DMS 273 treated with DMSO at 0.1 percent for 48 hours (cell line): ENCODE results near the gene SPPL3.

Experiments used
- DNase-seq: peaks from one replicate; lab custom pipeline; 2025; lab: John Stamatoyannopoulos, UW

Gene SPPL3

DNA sequence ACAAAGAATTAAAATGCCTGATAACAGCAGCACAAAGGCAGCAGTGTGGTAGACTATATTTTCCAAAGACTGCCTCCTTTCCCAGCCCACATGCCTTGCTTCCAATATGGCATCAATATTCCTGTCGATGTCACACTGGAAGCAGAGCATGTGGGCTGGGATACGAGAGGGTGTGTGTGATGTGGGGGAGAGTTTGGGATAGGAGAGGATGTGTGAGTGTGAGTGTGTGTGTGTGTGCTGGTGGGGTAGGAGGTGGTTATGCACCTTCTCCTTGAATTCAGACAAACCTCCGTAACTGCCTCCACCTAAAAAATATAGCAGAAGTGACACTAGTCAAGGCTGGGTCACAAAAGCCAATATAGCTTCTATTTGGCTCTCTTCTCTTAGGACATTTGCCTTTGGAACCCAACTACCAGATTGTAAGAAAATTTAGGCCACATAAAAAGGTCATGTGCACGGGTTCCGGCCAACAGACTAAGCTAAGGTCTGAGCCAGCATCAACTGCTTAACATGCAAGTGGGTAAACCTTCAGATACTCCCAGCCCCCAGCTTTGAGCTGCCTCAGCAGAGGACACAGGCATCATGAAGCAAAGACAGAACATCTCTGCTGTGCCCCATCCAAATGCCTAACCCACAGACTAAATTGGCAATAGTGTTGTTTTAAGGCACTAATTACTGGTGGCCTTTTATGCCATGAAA is 29.5 kb downstream of the SPPL3 start:
- no peak for DNase-seq

DNA sequence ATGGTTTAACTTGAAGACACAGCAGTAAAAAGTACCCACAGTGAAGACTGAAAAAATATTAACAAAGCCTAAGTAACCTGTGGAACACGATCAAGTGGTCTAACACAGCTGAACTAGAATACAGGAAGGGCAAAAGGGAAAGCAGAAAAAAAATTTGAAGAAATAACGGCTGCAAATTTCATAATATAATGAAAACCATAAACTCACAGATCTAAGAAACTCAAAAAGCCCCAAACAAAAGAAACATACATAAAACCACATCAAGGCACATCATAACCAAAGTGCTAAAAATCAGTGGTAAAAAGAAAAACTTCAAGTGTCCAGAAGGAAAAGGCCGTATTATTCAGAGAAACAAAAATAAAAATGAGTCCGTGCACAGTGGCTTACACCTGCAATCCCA is 30.9 kb downstream of the SPPL3 start:
- no peak for DNase-seq

DNA sequence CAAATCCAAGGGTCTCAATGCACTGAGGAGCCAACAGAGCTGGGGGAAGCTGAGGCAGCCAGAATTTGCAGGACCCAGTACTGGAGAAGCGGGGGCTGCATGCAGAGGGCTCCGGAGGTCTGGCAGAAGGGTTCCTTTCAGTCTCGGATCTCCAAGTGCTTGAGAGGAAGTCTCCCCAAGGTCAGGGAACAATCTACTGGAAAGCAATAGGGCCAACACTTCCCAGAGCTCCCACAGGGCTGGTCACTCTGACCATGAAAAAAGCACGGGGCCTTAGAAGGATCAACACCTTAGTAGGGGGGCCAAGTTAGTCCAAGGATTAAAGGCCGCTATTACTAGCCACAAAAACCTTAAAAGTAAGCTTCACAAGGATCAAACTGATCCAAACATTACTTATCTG is 31.7 kb downstream of the SPPL3 start:
- DNase-seq = no peak

DNA sequence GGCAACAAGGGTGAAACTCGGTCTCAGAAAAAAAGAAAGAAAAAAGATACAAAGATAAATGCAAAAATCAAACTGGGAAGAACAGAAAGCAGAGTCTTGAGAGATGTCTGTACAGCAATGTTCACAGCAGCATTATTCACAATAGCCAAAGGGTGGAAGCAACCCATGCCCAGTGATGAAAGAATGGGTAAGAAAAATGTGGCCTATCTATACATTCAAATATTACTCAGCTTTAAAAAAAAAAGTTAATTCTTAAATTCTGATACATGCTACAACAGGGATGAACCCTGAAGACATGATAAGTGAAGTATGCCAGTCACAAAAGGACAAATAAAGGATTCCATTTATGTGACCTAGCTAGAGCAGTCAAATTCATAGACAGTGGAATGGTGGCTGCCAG is 33.7 kb downstream of the SPPL3 start:
- no peak for DNase-seq

DNA sequence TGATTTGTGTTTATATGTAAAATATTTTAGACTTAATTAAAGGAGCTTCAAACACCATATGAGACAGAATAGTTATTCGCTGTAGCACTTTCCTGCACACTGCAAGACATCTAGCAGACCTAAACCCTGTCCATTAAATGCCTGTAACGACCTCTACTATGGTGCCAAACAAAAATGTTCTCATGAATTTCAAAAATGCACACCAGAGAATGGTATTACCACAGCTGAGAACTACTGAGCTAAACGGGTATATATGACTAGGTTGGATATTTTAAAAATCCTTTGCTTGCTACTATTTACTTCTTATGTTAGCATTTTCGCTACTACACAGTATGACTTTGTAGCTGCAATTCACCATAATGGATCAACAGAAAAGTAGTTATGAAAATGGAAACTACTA is 34.8 kb downstream of the SPPL3 start:
- DNase-seq = no peak

DNA sequence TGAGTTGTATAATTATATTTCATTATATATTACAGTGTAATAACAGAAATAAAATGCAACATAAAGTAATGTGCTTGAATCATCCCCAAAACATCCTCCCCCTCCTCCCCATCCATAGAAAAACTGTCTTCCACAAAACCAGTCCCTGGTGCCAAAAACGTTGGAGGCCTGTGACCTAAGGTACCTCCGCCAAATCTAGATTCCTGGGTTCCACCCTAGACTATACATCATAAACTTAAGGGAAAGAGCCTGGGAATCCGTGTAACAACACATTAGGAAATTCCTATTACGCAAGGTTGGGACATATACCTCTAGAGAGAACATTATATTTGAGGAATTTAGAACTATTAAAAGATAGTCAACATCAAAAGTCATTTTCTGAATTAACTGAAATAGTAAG is 38.0 kb downstream of the SPPL3 start:
- DNase-seq = no peak

DNA sequence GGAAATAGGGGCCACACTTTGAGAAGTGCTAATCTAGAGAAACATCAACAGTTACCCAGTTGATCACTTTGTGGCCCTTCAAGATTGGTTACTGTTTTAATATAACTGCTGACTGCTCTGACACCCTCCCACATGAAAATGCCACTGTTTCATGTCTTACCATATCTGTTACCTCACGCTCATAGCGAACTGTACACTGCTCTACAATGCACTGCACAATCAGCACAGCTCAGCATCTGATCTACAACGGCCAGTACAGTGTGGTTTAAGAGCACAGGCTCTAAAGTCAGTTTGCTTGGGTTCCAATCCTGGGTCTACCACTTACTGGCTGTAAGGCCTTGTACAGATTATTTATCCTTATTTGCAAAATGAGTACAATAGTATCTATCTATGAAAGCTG is 39.1 kb downstream of the SPPL3 start:
- no peak for DNase-seq

DNA sequence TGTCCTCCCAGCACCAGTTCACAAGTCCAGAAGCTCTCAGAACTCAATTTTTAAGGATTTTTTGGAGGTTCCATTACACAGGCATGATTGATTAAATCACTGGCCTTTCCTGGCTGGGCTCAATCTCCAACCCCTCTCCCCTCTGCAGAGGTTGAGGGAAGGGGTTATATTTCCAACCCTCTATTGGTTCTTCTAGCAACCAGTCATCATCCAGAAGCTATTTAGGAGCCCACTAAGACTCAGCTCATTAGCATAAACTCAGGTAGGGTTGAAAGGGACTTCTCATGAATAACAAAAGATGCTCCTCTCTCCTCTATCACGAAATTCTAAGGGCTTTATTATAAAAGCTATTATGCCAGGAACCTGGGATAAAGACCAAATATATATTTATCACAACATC is 41.5 kb downstream of the SPPL3 start:
- DNase-seq = no peak

DNA sequence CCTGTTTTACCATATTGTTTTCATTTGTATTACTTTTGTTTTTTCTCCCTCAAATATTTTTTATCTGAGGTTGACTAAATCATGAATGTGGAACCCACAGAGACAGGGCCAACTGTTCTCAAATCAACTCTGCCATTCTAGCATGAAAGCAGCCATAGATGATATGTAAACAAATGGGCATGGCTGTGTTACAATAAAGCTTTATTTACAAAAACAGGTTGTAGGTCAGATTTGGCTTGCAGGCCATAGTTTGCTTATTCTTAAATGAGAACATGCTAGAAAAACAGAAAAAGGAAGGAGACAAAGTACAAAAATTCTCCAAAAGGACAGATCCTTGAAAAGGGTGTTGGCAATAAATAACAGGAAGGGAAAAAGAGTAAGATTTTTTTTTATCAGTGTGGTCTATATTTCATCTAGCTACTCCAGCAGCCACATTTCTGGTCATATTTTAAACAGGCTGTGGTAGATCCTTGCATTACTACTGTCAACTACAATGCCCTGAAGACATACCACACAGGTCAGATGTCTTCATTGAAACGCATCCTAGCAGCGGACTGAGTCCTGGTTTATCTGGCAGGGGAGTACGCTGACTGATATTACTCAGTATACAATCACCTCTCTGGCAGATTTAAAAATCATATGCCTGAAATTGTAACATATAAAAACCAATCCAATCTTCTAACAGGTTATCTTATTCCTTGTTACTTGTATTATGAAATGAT is 42.9 kb downstream of the SPPL3 start:
- no peak for DNase-seq

DNA sequence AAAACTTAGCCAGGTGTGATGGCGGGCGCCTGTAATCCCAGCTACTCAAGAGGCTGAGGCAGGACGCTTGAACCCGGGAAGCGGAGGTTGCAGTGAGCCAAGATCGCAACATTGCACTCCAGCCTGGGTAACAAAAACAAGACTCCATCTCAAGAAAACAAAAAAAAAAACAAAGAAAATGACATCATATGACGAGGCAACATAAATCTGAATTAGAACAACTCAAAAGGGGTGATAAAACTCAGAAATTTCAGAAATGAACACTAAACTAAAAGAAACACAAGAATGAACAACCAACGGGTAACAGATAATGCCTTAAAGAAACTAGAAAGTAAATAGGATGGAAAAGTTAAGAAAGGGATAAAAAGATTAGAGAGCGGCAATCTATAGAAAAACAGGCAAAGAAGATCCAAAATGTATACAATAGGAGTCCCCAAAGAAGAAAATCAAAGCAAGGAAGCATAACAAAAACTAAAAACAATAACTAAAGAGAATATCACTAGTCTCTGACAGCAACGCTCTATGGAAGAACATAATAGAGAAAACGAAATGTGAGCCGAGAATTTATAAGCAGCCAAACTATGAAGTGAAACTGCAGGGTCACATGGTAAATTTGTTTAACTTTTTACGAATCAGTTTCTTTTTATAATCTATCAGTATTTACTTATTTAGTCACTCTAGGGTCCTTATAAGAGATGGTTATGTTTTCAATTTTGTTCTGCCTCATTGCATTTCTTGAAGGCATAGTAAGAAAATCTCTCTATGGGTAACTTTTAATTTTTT is 45.7 kb downstream of the SPPL3 start:
- DNase-seq = no peak

DNA sequence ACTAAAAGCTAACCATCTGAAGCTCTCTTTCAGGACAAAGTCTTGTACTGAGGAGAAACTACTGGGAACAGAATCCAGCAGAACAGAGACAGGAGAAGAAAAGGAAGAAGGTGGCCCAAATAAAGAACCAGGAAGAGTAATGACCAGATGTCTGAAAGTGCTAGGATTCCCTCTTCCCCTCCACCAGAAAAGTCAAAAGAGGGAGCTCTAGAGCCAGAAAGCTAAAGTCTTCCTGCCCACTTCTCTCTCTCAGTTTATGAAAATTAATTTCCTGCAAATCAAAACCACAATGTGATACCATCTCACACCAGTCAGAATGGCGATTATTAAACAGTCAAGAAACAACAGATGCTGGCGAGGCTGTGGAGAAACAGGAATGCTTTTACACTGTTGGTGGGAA is 47.2 kb downstream of the SPPL3 start:
- DNase-seq = no peak

DNA sequence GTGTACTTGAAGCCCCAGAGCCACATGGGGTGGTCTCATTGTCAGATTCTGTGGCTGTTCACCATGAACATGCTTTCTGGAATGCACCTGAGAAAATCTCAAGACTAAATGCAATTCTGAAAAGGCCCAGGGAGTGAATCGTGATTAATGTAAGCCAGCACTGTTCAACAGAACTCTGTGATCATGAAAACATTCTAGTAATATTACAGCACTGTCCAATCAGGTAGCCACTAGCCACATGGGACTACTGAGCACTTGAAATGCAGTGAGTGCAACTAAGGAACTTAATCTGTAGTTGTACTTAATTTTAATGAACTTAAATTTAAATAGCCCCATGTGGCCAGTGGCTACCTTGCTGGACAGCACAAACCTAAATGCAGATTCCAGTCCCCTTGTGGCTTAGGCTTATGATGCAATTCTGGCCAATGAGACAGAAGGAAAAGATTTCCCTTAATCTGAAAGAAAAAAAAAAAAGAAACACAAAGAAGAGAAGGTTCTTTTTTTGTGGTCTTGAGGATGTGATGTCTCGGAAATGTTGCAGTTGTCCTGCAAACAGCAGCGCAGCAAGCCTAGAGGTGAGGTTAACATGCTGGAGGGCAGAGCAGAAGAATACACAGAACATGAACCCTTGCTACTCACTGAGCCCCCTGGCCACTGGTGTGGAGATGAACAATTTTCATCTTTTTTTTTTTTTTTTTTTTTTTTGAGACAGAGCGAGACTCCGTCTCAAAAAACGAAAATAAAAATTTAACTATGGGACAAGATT is 48.2 kb downstream of the SPPL3 start:
- DNase-seq = no peak

DNA sequence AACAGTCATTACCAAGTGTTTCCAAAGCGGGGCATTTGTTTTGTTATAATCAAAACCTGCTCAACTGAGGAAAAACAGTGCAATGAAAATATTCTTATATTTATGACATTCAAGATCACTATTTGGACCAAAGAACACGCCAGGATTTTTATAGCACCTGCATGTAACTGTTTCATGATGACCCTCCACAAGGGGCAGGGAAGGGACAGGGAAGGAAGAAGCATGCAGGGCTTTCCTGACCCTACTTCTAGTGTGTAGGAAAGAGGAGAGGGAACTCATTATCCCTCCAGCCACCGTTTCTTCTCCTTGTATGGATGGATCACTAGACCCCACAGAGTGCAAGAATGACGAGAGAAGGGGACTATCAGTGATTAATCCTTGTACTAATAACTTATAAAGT is 49.4 kb downstream of the SPPL3 start:
- no peak for DNase-seq

DNA sequence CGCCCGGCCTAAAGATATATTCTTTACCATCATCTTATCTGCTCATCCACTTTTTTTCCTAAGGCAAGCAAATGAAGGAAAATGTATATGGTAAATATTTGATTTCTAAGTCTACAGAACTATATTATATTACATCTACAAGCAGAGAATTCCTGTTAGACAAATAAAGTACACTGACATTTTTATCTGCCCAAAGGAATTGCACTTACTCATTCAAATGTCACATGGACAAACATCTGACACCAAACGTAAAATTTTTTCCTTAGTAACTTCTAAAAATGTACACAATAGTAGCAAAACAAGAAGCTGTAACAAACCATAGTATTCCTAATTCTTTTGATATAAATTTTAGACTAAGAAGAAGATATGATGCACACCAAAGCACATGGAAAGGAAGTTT is 51.0 kb downstream of the SPPL3 start:
- no peak for DNase-seq

DNA sequence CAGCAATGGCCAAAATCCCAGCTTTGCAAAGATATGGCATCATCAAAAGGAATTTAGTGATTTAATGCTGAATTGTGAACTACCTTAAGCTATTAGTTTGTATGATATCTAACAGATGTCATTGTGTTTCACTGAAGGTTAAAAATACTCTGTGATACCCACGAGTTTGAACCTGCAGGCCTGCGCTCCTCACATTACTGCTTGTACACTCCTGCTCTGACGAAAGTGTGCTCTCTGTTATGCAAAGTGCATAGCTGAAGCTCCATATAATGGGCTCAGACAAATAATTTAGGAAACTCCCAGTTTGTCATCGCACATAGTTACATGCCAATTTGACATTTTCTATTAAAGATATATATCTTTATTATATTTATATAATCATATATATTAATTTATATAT is 52.2 kb downstream of the SPPL3 start:
- no peak for DNase-seq

DNA sequence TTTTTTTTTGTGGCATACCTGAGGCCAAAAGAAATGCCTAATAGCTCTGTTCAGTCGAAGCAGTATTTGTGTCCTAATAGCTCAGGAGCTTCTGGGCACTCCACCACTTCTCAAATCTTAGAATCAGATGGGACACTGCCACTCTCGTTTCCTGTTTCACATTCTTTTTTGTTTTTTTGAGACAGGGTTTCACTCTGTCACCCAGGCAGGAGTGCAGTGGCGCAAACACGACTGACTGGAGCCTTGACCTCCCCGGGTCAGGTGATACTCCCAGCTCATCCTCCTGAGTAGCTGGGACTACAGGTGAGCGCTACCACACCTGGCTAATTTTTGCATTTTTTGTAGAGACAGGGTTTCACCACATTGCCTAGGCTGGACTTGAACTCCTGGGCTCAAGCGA is 52.7 kb downstream of the SPPL3 start:
- no peak for DNase-seq

DNA sequence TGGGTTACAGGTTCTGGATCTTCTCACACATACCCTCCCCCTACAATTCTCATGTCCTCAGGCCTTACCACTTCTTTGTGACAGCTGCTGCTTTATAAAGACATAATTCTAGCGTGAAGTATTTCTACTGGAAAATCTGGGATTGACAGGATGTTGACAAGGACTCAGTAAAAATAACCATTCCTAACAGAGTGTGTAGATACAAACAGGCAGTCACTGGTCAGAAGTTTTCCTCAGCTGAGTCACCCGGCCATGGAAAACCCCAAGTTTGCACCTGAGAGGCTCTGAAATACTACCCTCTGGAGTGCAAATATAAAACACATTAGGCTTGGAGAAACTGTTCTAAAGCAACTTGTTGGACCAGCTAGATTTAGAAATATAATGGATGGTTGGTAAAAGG is 54.4 kb downstream of the SPPL3 start:
- no peak for DNase-seq

DNA sequence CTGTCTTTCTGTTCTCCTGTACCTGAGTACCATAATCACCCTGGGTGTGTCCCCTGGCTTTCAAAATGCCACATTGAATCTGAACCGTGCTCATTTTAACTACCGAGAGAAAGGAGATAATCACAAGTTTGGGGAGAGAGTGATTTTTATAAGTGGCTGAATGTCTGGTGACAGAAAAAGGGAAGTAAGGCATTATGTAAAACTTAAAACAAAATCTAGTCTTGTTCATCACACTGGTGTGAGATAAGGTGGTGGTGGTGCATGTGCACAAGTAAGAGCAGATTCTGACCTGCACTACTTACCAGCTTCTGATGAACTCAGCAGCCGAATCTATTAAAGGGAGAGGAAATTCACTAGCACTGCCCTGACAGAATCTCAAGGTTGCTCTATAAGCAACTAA is 56.3 kb downstream of the SPPL3 start:
- DNase-seq = no peak

DNA sequence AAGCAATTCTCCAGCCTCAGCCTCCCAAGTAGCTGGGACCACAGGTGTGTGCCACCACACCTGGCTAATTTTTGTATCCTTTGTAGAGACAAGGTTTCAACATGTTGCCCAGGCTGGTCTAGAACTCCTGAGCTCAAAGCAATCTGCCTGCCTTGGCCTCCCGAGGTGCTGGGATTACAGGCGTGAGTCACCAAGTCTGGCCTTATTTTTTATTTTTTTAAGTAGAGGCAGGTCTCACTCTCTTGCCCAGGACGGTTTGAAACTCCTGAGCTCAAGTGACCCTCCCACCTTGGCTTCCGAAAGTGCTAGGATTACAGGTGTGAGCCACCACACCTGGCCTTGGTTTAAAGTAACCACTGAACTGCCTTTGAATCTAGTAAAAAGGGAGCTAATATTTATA is 56.8 kb downstream of the SPPL3 start:
- no peak for DNase-seq

DNA sequence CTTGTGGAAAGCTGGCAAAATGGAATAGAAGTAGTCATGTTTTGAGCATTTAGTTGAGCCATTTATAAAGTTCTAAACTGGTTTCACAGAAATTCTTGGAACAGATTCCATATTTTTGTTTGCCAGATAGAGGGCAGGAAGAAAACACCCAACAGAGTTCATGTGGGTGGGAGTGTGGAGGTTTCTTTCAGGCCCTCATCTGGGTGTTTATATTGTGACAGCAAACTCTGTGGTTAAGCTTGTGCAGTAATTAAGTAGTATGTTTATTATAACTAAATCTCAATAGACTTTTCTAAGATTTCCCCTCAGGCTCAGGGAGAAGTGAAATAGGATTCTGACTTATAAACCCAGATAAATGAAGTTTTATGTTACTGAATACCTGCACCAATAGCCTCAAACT is 57.4 kb downstream of the SPPL3 start:
- no peak for DNase-seq

DNA sequence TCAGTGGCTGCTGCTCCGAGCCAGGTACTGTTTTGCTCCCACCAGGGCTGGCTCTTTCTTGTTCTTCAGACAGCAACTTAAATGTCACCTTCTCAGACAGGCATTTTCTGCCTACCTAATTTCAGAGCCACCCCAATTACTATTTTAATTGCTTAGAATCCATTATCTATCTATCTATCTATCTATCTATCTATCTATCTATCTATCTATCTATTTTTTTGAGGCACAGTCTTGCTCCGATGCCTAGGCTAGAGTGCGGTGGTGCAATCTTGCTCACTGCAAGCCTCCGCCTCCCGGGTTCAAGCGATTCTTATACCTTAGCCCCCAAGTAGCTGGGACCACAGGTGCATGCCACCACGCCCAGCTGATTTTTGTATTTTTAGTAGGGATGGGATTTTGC is 58.5 kb downstream of the SPPL3 start:
- DNase-seq = no peak

DNA sequence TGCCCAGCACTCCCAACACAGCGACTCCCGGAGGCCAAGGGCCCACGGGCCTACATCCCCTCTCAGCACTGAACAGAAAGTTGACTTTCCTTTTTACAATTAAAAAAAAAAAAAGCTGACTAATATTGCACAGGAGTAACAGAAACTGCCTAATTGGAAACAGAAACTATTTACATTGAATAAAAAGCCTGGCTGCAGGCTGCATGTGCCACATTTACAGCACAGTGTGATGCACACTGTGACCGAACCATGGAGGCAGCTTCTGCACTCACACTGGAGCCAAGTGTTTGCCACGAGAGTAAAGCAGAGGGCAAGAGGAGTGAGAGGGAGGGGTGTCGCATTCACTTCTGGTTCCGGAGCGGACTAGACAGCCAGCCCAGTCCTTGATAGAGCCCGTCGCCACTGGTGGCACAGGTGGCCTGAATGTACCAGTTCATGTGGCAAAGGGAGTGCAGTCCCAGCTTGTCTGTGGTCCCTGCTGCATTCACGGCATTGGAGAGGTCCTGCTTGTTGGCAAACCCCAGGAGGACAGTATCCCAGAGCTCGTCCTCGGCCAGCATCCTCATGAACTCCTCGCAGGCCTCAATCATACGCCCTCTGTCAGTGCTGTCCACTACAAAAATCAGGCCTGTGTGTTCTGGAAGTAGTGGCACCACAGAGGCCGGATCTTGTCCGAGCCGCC is 59.2 kb downstream of the SPPL3 start:
- DNase-seq = no peak
